ENCODE data around the gene ZNF197.

GRCh38 chr3:44576613-44577012 lies 48.2 kb upstream of the ZNF197 start:
- TF ChIP-seq, protein P1, sequence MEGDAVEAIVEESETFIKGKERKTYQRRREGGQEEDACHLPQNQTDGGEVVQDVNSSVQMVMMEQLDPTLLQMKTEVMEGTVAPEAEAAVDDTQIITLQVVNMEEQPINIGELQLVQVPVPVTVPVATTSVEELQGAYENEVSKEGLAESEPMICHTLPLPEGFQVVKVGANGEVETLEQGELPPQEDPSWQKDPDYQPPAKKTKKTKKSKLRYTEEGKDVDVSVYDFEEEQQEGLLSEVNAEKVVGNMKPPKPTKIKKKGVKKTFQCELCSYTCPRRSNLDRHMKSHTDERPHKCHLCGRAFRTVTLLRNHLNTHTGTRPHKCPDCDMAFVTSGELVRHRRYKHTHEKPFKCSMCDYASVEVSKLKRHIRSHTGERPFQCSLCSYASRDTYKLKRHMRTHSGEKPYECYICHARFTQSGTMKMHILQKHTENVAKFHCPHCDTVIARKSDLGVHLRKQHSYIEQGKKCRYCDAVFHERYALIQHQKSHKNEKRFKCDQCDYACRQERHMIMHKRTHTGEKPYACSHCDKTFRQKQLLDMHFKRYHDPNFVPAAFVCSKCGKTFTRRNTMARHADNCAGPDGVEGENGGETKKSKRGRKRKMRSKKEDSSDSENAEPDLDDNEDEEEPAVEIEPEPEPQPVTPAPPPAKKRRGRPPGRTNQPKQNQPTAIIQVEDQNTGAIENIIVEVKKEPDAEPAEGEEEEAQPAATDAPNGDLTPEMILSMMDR (IDR thresholded peaks at IDR 0.05) = no peak
- TF ChIP-seq POLR2A (IDR thresholded peaks at IDR 0.05) = no peak
